Stimulated activated CD4-positive, alpha-beta T cell treated with anti-CD3 and anti-CD28 coated beads, Interleukin-4, amount 100 ng/mL, for 48 hours (primary cell): Measurements from ENCODE around the gene GALNT6.

ENCODE experiments used
- DNase-seq, 2 donors: peaks; one replicate each; pipeline ENCODE4 v3.0.0-alpha.2; 2020; ENCODE audit warnings: low read depth in 2 of 2

The GALNT6 gene

DNA sequence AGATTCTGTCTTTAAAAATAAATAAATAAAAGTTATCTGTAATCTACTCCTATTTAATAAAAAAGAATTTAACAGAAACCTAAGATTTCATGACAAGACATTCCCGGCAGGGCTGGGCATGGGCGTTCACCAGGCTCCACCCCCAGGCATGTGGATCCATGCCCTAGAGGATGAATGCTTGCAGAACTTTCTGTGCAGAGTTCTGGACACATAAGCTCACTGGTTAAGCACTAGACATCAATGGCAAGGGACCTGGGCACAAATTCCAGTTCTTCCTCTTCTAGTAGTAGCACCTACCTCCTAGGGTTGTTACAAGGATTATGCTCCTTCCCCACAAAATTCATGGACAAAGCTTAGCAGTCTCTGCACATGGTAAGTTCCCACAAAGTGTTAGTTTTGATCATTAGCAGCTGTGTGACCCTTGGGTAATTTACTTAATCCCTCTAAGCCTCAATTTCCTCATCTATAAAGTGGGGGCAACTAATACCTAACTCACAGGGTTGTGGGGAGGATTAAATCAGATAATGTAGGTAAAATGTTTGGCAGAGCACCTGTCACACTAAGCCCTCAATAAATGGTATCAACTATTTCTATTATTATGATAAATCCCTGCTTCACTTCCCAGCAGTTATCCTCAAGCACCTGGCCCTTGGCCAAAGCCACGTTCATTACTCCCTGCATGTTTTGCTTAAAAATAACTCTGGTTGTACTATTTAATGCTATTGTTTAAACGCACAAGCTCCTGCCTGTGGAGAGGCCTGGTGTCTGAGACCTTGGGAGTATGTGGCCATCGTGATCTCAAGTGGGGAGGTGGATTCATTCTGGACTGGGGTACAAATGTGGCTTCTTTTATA lies 9.8 kb downstream of the GALNT6 start:
- DNase-seq = no peak

- no peak for DNase-seq
Observed at GRCh38 chr12:51379571-51379970, 11.6 kb downstream of the GALNT6 start.

GRCh38 chr12:51378749-51379148 lies 12.5 kb downstream of the GALNT6 start:
- DNase-seq = no peak

DNA sequence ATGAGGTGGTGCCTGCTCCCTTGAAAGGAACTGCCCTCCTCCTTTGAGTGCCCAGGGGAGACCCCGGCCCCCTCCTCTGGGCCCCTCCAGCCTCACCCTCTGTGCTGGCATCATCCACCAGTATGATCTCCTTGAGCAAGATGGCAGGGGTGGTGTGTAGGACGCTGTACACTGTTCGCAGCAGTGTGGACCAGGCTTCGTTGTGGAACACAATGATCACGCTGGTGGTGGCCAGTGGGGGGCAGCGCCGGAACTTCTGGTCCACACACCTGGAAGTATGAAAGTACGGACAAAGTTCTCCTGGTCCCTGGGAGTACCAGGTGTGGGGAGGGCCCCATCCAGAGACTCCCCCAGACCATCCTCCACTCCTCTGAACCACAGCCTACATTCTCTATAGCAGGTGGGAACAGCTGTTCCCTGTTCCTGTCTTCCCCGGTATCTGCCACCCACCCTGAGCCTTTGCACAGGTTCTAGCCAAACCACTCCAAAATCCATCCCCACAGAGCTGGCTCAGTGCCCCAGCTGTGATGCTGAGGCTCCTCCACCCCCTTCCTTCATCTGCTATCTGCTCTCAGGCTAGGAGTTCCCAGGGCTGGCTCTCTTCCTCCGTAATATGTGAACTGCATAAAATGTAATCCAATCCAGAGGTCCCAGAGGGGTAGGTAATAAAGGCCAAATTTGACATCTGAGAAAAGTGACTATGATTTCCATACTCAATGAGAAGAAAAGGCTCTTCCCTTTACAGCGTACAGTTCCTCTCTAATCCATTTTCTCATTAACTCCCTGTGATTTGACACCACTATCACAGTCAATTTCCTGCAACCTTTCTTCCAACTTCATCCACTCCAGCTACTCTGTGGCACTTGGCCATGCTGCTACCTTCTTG lies 13.9 kb downstream of the GALNT6 start:
- DNase-seq = no peak

- no peak for DNase-seq
Observed at GRCh38 chr12:51374856-51375255, 16.4 kb downstream of the GALNT6 start.

DNA sequence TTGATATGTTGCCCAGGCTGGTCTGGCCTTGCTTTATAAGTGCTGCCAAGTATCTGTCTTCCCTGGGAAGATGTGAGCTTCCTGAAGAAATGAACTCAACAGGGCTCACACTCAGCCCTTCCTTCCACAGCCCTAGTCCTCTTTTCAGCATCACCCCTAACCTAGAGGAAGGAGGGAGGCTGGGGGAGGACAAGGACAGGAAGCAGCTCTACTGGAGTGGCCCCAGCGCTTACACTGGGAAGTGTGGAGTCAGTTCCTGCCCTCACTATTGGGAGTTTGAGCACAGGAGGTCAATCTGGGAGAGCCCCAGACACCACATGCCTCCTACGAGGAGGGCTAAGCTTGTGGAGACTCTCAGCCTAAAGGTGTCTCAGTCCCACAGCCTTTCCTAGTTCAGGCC lies 16.8 kb downstream of the GALNT6 start:
- DNase-seq = no peak

DNA sequence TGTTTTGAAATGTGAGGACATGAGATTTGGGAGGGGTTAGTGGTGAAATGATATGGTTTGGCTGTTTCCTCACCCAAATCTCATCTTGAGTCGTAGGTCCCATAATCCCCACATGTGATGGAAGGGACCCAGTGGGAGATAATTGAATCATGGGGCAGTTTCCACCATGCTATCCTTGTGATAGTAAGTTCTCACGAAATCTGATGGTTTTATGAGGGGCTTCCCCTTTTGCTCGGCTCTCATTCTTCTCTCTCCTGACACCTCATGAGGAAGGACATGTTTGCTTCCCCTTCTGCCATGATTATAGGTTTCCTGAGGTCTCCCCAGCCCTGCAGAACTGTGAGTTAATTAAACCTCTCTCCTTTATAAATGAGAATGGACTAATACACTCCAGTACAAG lies 18.0 kb downstream of the GALNT6 start:
- DNase-seq = no peak

GRCh38 chr12:51372021-51372420 lies 19.2 kb downstream of the GALNT6 start:
- no peak for DNase-seq

GRCh38 chr12:51371295-51371953 lies 19.8 kb downstream of the GALNT6 start:
- no peak for DNase-seq

- DNase-seq = no peak
Observed at GRCh38 chr12:51370667-51371066, 20.5 kb downstream of the GALNT6 start.

DNA sequence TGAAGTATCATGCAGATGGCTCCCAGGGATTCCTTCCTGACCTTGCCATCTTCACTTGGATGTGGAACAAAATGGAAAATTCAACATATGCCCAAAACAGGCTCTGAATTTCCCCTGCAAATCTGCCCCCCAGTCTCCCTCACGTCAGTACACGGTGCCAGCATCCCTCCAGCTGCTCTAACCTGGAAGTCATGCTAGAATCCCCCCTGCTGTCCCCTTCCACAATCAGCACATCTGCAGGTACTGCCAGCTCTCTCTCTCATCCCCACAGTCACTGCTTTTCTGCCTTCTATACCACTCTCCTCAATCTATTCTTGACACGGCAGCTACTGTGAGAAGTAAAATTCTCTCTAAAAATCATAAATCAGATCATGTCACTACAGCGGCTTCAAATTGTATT lies 21.6 kb downstream of the GALNT6 start:
- no peak for DNase-seq

- peak; percentile 66 to 78 for DNase-seq
Observed at GRCh38 chr12:51368640-51369517, 22.3 kb downstream of the GALNT6 start.

- DNase-seq = no peak
Observed at GRCh38 chr12:51365276-51365675, 25.9 kb downstream of the GALNT6 start.

- DNase-seq = no peak
Observed at GRCh38 chr12:51364001-51364400, 27.2 kb downstream of the GALNT6 start.

- no peak for DNase-seq
Observed at GRCh38 chr12:51362747-51363342, 28.4 kb downstream of the GALNT6 start.

DNA sequence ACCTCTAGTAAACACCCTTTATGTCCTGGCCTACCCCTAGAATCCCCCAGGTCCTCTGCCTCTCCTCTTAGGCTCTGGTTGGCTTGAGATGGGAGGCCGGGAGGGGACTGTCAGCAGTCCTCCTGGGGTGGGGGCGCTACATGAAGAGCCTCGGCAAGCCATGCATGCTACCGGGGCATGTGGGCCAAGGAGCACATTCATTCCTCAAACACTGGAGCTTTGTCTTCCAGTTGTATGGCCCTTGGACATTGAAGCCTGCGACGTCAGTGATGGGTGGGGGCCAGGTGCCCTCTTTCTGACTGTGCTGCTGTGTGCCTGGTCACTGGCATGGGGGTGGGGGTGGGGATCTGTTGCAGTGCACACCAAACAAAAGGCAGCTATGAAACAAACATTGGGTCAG lies 28.9 kb downstream of the GALNT6 start:
- no peak for DNase-seq

DNA sequence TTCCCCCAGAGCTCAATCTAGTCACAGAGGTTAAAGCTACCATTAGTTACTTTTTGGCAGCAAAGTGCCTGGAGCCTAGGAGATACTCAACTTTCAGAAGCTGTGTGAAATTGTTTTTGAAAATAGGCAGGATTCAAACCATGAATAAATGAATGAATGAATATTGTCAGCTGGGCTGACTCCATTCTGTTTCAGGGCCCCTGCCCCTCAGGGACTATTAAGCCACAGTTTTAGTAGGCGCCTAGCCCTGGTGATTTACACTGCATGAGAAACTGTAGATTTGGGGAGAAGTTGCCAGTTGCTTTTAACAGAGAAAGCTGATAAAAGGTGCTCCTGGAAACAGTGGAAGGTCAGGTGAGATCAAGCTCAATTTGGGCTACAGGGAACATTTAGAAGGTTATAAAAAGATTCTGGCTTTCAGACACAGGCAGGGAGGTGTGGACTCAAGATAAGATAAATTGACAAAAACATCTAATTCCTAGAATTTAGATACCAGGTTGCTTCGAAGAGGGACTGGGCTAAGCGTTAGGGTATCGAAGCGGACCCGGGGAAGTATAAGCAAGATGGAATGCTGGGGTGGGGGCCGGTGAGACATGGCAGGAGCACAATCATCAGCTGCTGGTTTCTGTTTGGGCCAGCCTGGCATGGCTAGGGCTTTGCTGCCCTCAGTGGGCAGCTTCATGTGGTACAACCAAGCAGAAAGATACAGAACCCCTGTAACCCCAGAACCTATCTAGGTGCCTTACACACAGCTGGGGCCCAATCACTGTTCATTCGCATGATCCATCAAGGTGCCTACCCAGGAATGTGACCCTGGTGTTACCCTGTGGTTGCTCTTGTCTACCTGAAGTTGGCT lies 29.8 kb downstream of the GALNT6 start:
- DNase-seq = no peak

DNA sequence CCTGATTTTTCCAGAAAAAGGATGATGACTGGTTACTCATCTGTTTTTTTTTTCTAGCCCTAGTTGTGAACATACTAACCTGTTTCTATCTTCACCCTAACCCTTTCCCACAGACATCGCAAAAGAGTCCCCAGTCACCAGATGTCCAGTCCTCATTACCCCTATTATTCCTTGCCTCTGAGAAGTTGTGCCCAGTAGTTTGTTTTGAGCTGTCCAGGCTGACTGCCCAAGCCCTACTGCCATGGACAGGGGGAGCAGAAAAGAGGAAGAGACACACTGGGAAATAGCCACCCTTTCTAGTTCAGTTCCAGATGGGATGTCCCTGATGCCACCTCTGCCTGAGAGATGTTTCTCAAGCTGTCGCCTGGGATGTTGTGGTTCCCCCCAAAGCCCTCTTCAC lies 30.9 kb downstream of the GALNT6 start:
- DNase-seq = no peak

GRCh38 chr12:51359851-51360250 lies 31.4 kb downstream of the GALNT6 start:
- DNase-seq = no peak

DNA sequence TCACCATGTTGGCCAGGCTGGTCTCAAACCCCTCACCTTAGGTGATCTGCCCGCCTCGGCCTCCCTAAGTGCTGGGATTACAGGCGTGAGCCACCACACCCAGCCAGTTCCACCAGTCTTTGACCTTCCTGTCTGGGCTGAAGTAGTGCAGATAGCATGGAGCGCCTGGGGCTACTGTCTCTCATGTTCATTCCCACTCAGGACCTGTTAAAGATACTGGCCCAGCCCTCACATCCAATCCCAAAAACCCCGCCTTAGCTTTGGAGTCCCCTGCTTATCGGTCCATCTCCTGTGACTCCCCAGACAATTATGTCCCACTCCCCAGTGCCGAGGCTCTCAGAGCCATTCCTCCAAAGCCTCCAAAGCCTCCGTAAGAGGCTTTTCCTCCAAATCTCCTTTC lies 32.7 kb downstream of the GALNT6 start:
- DNase-seq = no peak
